NCI-H187 (cell line): Measurements from ENCODE around the gene AGRP.
"Not testable (repeated sequence)": the region's sequence is repeated elsewhere in the genome, so short reads cannot be mapped to it uniquely, and the experiment has no call there.

ENCODE experiments used
- DNase-seq, 2 experiments: peaks; one replicate each; lab custom pipeline; 2025; lab: John Stamatoyannopoulos, UW

Gene AGRP, protein sequence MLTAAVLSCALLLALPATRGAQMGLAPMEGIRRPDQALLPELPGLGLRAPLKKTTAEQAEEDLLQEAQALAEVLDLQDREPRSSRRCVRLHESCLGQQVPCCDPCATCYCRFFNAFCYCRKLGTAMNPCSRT

DNA sequence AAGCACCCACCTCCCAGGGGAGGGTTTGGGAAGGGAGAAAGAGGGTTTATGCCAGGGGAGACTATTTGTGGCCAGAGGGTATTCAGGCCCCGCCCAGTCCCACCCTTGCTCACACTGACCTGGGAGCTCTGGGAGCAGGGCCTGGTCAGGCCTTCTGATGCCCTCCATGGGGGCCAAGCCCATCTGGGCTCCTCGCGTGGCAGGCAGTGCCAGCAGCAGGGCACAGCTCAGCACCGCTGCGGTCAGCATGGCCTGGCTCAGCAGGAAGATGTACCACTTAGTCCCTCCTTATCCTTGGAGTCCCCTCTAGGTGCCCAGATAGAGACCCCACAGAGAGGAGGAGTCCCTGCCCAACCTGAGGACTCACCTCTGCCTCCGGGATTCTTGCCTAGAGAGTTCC, at the start of gene AGRP:
Gene AGRP (minus strand): TSS at position 398 of the 400 bp plus-strand sequence. CDS start 149 bp downstream, at position 249.
- DNase-seq, result no peak

GRCh38 chr16:67531247-67531646, 47.9 kb upstream of the AGRP start:
- no peak for DNase-seq

DNA sequence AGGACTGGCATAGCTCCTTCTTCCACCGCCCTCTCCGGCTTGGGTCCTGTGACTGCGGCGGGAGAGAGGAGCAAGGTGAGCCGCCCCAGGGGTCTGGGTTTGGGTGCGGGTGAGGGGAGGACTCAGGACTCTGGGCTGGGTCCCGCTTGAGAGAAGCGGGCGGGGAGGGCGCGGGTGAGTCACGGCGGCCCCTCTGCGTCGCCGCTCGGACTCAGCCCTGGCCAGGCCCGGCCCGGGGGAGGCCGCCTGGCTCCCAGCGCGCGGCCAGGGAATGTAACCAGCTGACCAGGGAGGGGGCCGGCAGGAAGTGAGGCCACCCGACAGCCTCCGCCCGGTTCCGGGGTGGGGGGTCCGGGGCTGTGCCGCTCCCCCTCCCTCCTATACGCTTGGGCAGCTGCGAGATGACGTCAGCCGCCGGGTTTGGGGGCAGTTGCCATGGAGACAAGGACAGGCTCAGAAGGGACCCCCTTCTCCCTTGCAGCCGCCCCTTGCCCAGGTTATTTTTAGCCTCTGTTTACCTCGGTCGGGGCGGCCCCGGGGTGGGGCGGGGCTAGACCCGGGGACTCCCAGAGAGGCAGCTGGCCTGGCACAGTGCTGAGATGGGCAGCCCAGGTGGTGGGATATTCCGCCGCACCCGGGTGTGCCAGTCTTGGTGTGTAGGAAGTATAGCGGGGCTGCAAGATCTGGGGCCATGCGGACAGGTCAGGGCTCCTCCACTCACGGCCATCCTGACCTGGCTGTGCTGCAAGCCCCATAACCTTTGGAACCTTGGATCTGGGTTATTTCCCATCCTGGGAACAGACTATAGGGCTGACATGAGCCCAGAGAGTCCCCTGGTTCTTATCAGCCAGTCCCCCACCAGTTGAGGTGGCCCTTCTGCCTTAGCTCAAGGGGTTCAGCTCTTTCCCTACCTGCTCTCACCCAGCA, 46.9 kb upstream of the AGRP start:
- no peak for DNase-seq

DNA sequence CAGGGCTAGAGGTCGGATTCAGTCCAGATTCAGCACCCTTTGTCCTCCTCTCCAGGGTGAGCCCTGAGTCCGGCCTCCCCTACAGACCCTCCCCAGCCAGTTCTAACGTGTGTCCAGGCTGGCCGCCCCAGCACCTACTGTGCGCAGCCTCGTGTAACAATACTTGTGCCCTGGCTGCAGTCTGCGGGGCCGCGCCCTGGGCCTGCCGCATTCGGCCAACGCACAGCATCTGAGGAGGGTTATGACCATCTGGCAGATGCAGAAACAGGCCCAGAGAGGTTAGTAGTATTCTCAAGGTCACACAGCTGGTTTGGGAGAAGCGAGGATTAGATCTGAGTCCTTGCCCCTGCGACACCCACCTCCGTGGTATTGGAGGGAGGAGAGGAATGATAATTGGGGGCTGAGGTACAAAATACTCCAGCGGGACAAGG, 46.2 kb upstream of the AGRP start:
- DNase-seq, result no peak

DNA sequence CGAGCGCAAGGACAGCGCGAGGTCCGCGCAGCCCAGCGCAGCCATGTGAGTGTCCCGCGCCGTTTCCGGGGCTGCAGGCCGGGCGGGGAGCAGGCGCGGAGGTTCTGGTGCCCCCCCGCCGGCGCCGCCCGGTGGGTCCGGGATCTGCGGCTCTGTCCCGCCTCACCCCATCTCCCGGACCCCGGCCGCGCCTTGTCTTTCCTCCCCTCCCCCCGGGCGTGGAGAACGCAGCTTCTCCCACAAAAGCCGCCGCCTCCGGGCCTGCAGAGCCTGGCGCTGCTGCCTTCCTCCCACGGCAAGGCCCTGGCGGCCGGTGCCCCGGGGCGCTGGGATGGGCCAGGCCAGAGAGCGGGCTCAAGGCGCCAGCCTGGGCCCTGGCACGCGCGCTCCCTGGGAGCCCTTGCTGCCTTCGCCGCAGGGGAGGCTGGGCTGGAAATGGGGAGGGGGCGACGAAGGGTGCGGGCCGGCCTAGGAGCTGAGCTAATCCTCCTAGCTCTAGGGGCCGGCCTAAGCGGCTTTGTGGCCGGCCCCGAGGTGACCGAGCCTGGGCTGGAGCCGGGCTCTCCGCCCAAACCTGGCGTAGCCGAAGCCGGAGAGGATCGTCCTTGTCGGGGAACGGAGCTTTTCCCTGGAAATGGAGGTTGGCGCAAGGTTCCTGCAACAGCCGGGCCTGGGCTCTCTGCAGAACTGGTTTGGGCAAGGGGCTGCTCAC, 45.7 kb upstream of the AGRP start:
- no peak for DNase-seq

- DNase-seq, result no peak
Observed at GRCh38 chr16:67528222-67528869, 45.0 kb upstream of the AGRP start, which contains the start of gene RIPOR1. Gene RIPOR1 (plus strand): TSS chr16:67528829. CDS start chr16:67538447, 9,618 bp downstream.

- no peak for DNase-seq
Observed at GRCh38 chr16:67526149-67526791, 42.9 kb upstream of the AGRP start.

- DNase-seq, result no peak
Observed at GRCh38 chr16:67525176-67525860, 42.0 kb upstream of the AGRP start.

DNA sequence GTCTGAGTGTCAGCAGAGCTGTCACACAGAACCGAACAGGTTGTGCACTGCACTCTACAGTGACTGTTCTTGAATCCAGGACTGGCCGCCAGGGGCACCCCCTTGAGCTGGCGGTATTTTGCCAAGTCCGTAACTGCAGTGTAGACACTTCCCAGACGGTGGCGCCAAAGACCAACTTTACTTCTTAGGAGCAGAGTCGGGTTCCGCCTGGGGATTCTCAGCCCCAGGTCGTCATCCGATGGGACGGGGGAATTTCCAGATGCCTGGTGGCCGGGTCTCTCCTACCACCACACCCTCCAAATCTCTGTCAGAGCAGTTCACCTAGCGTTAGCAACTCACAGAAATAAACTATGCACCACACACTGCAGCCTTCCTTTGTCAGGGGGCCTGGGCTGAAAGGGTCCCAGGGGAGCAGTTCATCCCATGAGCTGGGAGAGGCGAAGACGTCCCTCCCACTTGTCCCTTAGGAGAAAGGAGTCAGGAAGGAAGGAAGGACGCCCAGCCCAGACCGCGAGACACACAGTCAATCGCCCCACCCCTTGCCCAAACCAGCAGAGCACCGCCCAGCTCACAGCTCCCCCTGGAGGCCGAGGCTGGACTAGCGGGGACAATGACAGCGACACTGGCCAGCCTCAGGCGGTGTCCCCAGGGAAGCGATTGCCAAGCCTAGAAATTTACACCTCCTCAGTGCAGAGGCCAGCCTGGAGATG, 37.9 kb upstream of the AGRP start:
- peak; percentile 75 to 87 for DNase-seq

GRCh38 chr16:67519242-67519641, 35.9 kb upstream of the AGRP start:
- no peak for DNase-seq

DNA sequence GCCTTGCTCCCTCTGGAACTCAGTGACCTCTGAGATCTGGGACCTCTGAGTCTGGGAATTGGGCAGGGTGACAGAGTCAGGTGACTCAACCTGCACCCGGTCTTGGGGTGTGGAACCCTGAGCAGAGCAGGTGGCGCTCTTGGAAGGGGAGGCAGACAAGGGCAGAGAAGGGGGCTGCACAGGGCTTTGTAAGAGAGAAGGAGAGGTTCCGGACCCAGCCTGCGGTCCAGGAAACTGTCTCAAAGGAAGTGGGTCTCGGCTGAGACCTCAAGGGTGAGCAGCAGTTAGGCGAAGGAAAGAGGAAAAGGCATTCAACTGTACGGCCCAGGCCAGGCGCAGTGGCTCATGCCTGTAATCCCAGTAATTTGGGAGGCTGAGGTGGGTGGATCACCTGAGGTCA, 35.3 kb upstream of the AGRP start:
- no peak for DNase-seq

GRCh38 chr16:67517661-67518423, 34.5 kb upstream of the AGRP start:
- DNase-seq, result no peak

- DNase-seq, result no peak
Observed at GRCh38 chr16:67517155-67517445, 33.8 kb upstream of the AGRP start.

- DNase-seq, result no peak
Observed at GRCh38 chr16:67516296-67517154, 33.2 kb upstream of the AGRP start.

DNA sequence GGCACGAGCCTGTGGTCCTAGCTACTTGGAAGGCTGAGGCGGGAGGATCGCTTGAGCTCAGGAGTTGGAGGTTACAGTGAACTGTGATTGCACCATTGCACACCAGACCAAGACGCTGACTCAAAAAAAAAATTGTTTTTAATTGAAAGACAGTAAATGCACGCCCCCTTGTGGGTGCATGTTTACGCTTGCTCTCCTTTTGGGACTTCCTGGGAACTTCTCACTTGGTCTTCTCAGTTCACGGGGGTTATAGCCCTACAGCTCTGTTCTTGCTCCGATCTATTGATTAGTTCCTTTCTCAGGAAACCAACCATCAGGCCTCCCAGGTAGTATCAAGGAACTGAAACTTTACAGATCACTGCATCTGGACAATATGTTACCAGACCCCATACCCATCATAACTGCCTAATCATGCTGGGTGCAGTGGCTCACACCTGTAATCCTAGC, 31.1 kb upstream of the AGRP start:
- DNase-seq, result no peak

DNA sequence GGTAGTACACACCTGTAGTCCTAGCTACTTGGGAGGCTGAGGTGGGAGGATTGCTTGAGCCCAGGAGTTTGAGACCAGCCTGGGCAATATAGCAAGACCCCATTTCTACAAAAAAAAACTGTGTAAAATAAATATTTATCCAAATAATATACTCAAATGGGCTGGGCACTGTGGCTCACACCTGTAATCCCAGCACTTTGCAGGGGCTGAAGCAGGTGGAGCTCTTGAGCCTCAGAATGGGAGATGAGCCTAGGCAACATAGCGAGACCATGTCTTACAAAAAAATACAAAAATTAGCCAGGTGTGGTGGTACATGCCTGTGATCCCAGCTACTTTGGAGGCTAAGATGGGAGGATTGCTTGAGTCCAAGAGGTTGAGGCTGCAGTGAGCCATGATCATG, 30.5 kb upstream of the AGRP start:
- not testable (repeated sequence) for DNase-seq

- DNase-seq, result no peak
Observed at GRCh38 chr16:67509016-67509415, 25.7 kb upstream of the AGRP start.

GRCh38 chr16:67506468-67506867, 23.1 kb upstream of the AGRP start:
- DNase-seq, result no peak
